Measurements from ENCODE around the gene PRSS3. TPM values are rescaled to one million over a fixed set of nuclear protein-coding genes. Genes with fewer than 3 reads are reported as not detected.

PRSS3 gene
- polyA plus RNA-seq, 1 donor from 2014 or later, result not detected

DNA sequence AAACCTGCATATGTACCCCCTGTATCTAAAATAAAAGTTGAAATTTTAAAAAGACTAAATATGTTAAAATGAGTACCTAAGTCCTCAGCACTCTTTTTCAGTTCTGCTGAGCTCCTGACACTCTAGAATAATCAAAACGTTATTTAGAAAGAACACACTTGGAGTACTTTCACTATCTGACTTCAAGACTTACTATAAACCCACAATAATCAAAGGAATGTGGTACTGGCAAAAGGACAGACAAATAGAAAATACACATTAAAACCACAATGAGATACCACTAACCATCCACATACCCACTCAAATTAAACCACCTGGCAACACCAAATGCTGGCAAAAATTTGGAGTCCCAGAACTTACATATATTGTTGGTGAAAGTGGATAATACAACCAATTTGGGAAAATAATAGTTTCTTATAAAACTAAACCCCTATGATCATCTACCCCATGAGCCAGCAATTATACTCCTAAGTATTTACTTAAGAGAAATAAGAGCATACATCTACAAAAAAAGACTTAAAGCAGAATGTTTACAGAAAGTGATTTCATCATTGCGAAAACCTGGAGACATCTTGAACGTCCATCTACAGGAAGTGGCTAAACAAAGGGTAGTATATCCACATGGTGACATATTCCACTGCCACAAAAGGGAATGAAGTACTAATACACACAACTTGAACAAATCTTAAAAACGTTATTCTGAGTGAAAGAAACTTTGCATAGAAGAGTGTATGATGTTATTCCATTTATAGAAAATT is 12.8 kb upstream of the PRSS3 start:
- Histone ChIP-seq H3K27ac (ENCODE audit: low read length) (no peak overlapping the region), H3K9me2 (ENCODE audit: insufficient read depth, low read length) (no peaks in the 10 kb centered on the region), H3K4me3 (ENCODE audit: low read length) (no peak overlapping the region), H3K27me3 (ENCODE audit: insufficient read depth, low read depth, low read length) (no peaks in the 10 kb centered on the region), H4K20me1 (ENCODE audit: insufficient read depth) (no peaks in the 10 kb centered on the region), H3K79me2 (replicated peaks; ENCODE audit: insufficient read depth, low read length) (no peaks in the 10 kb centered on the region), H3K9me3 (ENCODE audit: low read length) (no peaks in the 10 kb centered on the region), H2AFZ (ENCODE audit: low read depth, low read length) (no peak overlapping the region), H3K36me3 (ENCODE audit: insufficient read depth, low read length) (no peaks in the 10 kb centered on the region), H3F3A (ENCODE audit: insufficient read depth, low read length, poor library complexity, severe bottlenecking) (no peaks in the 10 kb centered on the region), H3K9ac (ENCODE audit: low read length) (no peak overlapping the region), H3K4me2 (ENCODE audit: low read length) (no peak overlapping the region)
- no peak for TF ChIP-seq POLR2AphosphoS5 (IDR thresholded peaks at IDR 0.05)
- no peak for TF ChIP-seq RAD21 (conservative IDR thresholded peaks at IDR 0.05)
- TF ChIP-seq, protein P1, sequence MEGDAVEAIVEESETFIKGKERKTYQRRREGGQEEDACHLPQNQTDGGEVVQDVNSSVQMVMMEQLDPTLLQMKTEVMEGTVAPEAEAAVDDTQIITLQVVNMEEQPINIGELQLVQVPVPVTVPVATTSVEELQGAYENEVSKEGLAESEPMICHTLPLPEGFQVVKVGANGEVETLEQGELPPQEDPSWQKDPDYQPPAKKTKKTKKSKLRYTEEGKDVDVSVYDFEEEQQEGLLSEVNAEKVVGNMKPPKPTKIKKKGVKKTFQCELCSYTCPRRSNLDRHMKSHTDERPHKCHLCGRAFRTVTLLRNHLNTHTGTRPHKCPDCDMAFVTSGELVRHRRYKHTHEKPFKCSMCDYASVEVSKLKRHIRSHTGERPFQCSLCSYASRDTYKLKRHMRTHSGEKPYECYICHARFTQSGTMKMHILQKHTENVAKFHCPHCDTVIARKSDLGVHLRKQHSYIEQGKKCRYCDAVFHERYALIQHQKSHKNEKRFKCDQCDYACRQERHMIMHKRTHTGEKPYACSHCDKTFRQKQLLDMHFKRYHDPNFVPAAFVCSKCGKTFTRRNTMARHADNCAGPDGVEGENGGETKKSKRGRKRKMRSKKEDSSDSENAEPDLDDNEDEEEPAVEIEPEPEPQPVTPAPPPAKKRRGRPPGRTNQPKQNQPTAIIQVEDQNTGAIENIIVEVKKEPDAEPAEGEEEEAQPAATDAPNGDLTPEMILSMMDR (IDR thresholded peaks at IDR 0.05; ENCODE audit: poor library complexity, severe bottlenecking), result no peak
- no peak for TF ChIP-seq SMC3 (conservative IDR thresholded peaks at IDR 0.05; ENCODE audit: poor library complexity)
- TF ChIP-seq EZH2 (IDR thresholded peaks at IDR 0.05; ENCODE audit: borderline replicate concordance, insufficient read depth, low read length, poor library complexity, severe bottlenecking), result no peak
- no peak for TF ChIP-seq REST (IDR thresholded peaks at IDR 0.05; ENCODE audit: borderline replicate concordance)
- no peak for TF ChIP-seq MXI1 (conservative IDR thresholded peaks at IDR 0.05; ENCODE audit: poor library complexity, severe bottlenecking)
- TF ChIP-seq EP300 (conservative IDR thresholded peaks at IDR 0.05; ENCODE audit: poor library complexity, severe bottlenecking), result no peak
- TF ChIP-seq TAF1 (IDR thresholded peaks at IDR 0.05; ENCODE audit: low read depth), result no peak

DNA sequence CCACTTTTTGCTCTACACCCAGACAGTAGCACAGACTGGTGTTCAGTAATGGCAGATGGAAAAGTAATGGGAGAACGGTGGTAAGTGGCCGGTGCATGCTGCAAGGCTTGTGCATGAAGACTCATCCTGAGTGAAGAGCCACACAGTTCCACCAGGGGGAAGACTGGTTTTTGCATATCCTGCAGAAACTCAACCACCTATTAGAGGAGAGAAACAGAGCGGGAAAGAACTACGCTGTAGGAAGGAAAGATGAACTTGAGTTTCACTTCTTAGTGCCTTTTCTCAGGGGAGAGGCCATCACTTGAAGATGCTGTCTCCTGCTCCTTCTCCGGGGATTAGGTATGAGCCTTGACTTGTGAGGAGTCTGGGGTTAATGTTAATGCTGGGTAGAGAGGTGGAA is 9.4 kb upstream of the PRSS3 start:
- Histone ChIP-seq H3K27ac (ENCODE audit: low read length) (no peak overlapping the region), H3K36me3 (ENCODE audit: insufficient read depth, low read length) (no peaks in the 10 kb centered on the region), H4K20me1 (ENCODE audit: insufficient read depth) (no peaks in the 10 kb centered on the region), H3K9me2 (ENCODE audit: insufficient read depth, low read length) (no peaks in the 10 kb centered on the region), H3K4me2 (ENCODE audit: low read length) (no peak overlapping the region), H3K4me3 (ENCODE audit: low read length) (no peak overlapping the region), H3K27me3 (ENCODE audit: insufficient read depth, low read depth, low read length) (no peaks in the 10 kb centered on the region), H2AFZ (ENCODE audit: low read depth, low read length) (no peak overlapping the region), H3K9ac (ENCODE audit: low read length) (no peak overlapping the region), H3F3A (ENCODE audit: insufficient read depth, low read length, poor library complexity, severe bottlenecking) (no peaks in the 10 kb centered on the region), H3K79me2 (replicated peaks; ENCODE audit: insufficient read depth, low read length) (no peaks in the 10 kb centered on the region), H3K9me3 (ENCODE audit: low read length) (no peaks in the 10 kb centered on the region)
- no peak for TF ChIP-seq REST (IDR thresholded peaks at IDR 0.05; ENCODE audit: borderline replicate concordance)
- no peak for TF ChIP-seq EP300 (conservative IDR thresholded peaks at IDR 0.05; ENCODE audit: poor library complexity, severe bottlenecking)
- TF ChIP-seq RAD21 (conservative IDR thresholded peaks at IDR 0.05), result no peak
